HG03045 (cell line): ENCODE measurements around the gene THADA.
A peak's percentile ranks its signal among the peaks of the same experiment; 100 is the strongest.
"Not testable (repeated sequence)": the region's sequence is repeated elsewhere in the genome, so short reads cannot be mapped to it uniquely, and the experiment has no call there.

Experiments used
- ATAC-seq: cut with Tn5 transposase; IDR thresholded peaks from one replicate; pipeline ENCODE4 v1.9.1; 2021; ENCODE audit warnings: mild to moderate bottlenecking, moderate library complexity; ENCODE audit not compliant: unreplicated experiment

Gene THADA

GRCh38 chr2:43600596-43600995, 4.8 kb upstream of the THADA start:
- not testable (repeated sequence) for ATAC-seq

GRCh38 chr2:43594875-43595274, 963 bp downstream of the THADA start:
- no peak for ATAC-seq

- ATAC-seq = no peak
These were observed 2.6 kb downstream of the THADA start for GRCh38 chr2:43593254-43593653.

- no peak for ATAC-seq
These were observed 3.4 kb downstream of the THADA start for GRCh38 chr2:43592443-43592842.

- ATAC-seq = no peak
These were observed 10.1 kb downstream of the THADA start for GRCh38 chr2:43585708-43586107.

GRCh38 chr2:43579275-43579981, 16.4 kb downstream of the THADA start:
- no peak for ATAC-seq

GRCh38 chr2:43576981-43577892, 18.6 kb downstream of the THADA start:
- ATAC-seq = no peak

- no peak for ATAC-seq
These were observed 23.6 kb downstream of the THADA start for GRCh38 chr2:43572244-43572643.

GRCh38 chr2:43569921-43570320, 25.9 kb downstream of the THADA start:
- peak; percentile 79 for ATAC-seq

GRCh38 chr2:43568228-43568627, 27.6 kb downstream of the THADA start:
- no peak for ATAC-seq

- no peak for ATAC-seq
These were observed 29.4 kb downstream of the THADA start for GRCh38 chr2:43566461-43566729.

GRCh38 chr2:43563679-43564078, 32.2 kb downstream of the THADA start:
- no peak for ATAC-seq

GRCh38 chr2:43560231-43560547, 35.6 kb downstream of the THADA start:
- no peak for ATAC-seq

GRCh38 chr2:43559391-43560230, 36.2 kb downstream of the THADA start:
- ATAC-seq = peak; percentile 88

- no peak for ATAC-seq
These were observed 38.6 kb downstream of the THADA start for GRCh38 chr2:43557196-43557595.

GRCh38 chr2:43556256-43556655, 39.6 kb downstream of the THADA start:
- ATAC-seq = no peak

- no peak for ATAC-seq
These were observed 42.4 kb downstream of the THADA start for GRCh38 chr2:43553341-43553855.

GRCh38 chr2:43551990-43552389, 43.8 kb downstream of the THADA start:
- ATAC-seq = no peak

GRCh38 chr2:43548381-43548780, 47.5 kb downstream of the THADA start:
- ATAC-seq = not testable (repeated sequence)

GRCh38 chr2:43542285-43542933, 53.4 kb downstream of the THADA start:
- ATAC-seq = no peak

- no peak for ATAC-seq
These were observed 54.7 kb downstream of the THADA start for GRCh38 chr2:43541165-43541564.
